COLO668 (cell line): ENCODE data around the gene TSPAN6.

Source experiments
- DNase-seq: peaks from one replicate; lab custom pipeline; 2025; ENCODE audit not compliant: unreplicated experiment; lab: John Stamatoyannopoulos, UW

TSPAN6 gene, protein sequence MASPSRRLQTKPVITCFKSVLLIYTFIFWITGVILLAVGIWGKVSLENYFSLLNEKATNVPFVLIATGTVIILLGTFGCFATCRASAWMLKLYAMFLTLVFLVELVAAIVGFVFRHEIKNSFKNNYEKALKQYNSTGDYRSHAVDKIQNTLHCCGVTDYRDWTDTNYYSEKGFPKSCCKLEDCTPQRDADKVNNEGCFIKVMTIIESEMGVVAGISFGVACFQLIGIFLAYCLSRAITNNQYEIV

DNA sequence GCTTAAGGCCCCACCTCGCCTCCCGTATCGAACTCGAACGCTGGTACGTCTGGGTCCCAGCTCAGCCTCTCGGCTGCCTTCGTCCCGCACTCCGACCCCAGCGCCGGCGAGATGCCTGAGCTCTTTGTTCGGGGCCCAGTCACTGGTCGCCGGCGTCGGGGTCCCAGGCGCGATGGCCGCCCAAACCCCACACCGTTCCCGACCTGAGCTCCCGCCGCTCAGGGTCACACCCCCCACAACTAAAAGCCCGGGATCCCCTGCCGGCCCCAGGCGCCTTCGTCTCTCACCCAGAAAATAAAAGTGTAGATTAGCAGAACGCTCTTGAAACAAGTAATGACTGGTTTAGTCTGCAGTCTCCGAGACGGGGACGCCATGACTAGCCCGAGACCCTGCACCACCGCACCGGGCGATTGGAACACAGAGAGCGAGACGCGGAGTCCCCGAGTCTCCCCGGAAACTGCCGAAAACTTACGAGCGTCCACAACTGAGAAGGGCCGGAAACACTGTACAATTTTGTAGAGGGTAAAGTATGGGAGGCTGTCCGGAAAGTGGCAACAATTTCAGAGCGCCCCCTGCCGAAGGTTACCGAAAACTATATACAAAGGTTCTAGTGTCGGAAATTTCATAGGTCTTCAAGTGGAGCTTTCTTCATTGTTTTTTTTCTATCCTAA lies at the start of gene TSPAN6:
Gene TSPAN6, minus strand, starts transcription at position 486 of the 671 bp plus-strand sequence. Its CDS starts 112 bp downstream, at position 374.
- peak; percentile 0 for DNase-seq

DNA sequence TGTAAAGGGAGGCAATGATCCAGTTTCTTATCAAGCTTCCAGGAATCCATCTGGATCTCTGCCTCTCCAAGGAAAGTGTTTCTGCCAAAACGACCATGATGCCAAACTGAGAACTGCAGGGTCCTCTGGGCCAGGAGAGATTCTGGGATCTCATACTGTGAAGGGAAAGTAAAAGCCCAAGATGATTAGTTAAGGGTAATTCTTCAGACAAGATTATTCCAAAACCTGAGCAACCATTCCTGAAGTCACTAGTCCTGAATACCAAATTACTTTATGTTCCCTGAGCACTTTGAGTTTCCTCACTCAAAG lies 49.3 kb upstream of the TSPAN6 start:
- no peak for DNase-seq

DNA sequence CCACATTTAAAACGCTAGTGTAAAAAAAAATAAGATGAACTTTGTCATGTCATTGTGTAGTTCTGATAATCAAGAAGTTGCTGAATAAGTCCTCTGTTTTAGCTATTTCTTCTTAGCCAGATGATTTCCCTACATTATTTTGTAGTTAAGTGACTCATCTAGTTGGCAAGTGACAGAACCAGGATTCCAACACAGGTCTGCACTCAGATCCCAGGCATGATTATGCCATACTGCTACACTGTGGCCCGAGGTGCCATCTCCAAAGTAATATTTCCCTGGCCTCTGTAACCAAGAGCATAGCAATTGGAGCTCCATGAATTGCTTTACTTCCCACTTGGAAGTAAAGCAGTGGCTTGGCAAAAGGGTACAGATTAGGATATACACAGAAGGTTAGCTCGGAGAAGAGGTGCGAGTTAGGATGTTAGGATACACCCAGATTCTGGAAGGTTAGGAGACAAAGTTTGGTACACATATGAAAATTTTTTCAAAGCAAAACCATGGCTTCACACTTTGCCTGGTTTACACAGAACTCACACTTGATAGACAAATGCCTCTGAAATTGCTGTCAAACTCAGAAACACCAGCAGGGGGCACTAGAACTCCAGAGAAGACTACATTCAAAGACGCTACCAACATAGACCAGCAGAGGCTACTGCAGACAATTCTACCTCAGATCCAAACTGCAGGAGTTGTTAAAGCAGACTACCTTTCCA lies 48.8 kb upstream of the TSPAN6 start:
- DNase-seq, result peak; percentile 30

DNA sequence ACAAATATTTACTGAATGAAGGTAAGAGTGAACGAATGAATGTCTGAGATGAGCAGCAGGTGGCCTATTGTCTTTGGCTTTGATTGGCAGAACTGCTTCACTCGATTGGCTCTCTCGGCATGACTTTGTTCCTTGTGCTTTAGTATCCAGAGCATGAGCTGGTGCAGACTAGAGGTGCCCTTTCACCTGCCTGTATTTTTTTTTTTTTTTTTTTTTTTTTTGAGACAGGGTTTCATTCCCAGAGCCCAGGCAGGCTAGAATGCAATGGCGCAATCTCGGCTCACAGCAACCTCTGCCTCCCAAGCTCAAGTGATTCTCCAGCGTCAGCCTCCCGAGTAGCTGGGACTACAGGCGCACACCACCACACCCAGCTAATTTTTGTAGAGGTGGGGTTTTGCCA lies 46.3 kb upstream of the TSPAN6 start:
- no peak for DNase-seq

DNA sequence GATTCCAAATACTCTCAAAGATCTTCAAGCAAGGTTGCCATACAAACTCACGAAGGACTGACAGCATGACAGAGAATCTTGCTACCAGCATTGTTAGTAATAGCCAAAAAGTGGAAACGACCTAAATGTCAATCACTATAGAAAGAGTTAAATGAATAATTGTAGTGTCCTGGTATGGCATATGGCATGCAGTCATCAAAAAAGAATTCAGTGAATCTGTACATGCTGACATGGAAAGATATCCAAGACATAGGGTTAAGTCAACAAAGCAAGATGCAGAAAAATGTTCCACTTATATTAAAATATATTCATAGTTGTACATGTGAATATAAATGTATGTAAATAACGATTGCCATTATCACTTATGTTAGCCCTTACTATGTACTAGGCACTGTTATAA lies 45.0 kb upstream of the TSPAN6 start:
- no peak for DNase-seq

DNA sequence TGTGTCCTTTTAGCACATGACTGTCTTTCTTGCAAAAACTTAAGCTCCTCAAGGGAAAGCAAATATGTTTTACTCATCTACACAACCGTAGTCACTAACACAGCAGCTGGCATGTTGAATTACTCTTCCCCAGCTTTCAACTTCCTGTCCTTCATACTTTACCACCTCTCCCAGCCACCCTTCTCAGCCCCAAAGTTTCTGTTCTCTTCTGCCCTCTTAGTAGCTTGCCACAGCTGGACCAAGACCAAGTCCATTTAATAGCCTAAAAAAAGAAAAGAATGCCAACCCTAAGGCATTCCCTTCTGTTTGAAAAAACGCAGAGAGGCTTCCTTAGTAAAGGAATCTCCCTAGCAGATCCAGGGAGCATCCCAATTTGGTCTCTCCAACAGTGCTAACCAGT lies 44.1 kb upstream of the TSPAN6 start:
- no peak for DNase-seq

DNA sequence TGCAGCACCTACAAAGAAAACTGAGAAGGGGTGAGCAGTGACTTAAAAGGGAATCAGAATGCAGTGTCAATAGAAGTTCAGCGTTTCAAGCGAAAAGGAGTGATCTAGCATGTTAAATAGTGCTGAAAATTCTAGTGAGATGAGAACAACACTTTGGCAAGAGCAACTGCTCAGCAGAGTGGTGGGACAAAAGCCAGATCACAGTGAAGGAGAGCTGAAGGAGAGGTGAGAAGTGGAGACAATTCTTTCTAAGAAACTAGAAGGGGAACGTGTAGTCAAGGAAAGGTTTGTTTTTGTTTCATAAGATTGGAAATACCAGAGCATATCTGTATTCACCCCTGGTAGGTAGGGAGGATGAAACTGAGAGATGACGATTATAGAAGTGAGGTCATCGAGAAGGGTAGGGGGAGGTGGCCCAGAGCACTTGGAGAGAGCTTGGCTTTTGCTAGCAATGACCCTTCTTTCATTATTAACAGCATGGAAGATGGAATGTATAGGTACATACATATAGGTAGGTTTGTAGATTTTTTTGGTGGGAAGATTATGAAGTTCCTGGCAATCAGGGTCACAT lies 41.1 kb upstream of the TSPAN6 start:
- DNase-seq, result no peak

DNA sequence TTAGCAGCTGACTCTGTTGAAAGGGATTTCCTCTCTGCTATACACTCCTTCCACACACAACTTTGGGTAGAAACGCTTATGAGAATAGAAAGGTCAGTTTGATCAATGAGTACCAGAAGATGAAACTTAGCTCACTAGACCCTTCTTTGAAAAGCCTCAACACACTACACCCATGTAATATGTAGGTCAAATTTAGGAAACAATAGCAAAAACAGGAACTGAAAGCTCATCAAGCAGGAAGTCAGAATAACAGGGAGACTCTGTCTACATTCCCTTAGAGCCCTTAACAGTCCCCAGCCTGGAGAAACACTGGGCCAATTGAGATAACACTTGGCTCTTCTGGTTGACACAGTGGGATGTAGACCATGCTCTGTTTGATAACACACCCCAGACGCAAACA lies 38.1 kb upstream of the TSPAN6 start:
- no peak for DNase-seq

DNA sequence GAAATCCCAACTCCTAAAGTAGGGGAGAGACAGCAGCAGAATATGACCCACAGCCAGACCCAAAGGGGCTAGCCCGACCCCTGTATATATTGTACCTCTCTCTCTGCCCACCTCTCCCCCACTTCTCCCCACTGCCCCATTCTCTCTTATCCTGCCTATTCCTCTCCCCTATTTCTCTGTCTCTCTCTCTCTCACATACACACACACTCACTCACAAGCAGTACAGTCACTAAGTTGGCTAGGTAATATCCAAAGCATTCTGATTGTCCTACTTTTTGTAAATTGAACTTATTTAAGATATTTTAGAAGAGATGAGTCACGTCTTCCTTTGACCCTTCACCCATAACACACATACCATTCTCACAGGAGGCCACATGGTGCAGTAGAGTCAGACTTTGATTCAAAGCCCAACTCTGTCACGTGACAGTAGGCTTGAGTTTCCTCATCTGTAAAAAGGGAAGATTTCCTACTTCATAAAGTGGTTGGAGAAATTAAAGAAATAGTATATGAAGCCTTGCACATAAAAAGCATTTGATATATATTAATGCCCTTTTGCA lies 36.9 kb upstream of the TSPAN6 start:
- no peak for DNase-seq

DNA sequence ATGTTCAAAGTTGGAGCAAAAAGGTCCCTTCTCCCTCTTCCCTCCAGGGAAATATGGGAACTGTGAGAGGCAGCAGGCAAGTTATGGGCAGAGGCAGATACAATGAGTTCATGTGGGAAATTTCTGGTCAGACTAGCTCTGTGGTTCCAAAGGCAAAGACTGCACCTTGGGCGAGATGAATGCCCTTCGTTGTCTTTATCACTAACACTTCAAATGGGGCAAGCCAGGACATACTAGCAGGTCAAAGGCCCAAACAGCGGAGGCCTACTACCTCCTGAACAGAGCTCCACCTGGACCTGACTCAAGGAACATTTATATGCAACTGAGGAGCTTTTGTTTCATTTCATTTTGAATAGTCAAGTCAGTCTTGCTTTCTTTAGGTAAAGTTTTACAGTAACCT lies 36.4 kb upstream of the TSPAN6 start:
- DNase-seq, result no peak

DNA sequence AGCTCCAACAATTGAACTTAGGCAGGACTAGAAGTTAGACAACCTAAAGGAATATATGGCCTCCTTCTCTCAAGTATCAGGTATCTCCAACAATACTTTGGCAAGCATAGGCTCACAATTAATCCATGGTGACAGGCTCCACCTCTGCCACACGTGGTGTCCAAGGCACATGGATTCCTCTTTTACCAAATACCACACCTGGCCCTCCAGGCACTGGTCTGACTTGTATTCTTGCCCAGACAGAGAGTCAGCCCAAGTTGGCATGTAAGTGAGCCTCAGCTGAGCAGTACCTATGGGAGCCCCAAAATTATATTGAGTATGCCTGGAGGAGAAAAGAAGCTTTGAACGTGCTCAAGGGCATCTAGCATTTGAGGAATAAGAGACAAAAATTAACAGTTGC lies 27.0 kb upstream of the TSPAN6 start:
- no peak for DNase-seq

DNA sequence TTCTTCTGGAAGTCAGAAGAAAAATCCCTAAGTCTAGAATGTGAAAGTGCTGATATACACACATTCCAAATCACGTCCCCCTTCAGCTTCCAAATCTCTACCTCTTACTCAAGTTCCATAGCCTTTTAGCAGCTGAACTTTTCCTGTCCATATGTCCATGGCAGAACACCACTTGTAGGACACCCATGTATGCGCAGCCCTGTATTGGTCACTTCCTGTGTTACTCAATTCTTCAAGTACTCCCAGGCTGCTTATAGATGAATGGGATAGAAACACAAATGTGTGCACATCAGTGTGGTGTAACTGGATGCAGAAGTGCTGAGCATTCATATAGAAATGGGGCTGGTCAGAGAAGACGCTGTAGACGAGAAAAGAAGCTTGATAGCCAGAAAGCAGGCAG lies 26.2 kb upstream of the TSPAN6 start:
- no peak for DNase-seq

DNA sequence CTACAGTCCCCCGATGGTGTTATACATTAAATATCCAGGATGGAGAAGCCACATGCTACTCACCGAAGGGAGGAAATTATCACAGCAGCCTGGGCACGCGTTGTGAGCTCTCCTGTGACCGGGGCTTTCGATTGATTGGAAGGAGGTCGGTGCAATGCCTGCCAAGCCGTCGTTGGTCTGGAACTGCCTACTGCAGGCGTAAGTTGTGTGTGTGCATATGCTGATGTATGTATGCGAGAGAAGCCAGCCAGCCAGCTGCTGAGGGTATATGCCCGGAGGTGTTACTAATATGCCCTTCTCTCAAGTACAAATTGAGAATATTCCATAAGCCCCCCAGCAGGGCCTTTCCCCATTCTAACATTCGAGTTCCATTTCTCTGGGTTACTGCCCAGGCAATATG lies 25.6 kb upstream of the TSPAN6 start:
- no peak for DNase-seq

DNA sequence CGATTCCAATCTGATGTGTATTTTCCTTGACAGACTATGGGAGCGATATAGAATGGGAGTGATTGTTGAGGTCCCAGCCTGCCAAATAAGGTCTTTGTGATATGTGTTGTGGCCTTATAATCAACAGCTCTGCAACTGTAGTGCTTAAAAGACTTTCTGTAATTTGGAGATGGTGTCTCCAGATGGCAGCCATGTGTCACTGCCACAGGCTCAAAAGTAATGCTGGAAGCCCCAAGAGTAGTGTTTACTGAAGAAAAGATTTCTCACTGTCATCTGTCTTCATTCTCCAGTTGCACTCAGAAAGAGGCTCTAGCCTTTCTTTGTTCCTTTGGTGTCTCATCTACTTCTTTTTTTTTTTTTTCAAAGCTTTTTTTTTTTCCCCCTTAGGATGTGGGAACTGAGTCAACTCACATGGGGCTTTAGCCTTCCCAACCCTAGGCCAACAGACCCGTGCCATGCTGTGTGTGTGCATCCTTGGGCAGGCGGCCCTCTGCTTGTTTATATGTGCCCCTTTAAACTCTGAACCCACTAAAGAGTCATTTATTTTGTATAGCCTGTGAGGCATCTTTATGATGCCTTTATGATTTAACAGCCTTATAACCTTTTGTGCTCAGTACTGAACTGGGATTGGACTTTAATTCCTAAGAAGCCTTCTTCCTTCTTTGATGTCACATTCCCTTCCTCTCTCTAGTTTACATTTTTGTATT lies 23.0 kb upstream of the TSPAN6 start:
- no peak for DNase-seq

DNA sequence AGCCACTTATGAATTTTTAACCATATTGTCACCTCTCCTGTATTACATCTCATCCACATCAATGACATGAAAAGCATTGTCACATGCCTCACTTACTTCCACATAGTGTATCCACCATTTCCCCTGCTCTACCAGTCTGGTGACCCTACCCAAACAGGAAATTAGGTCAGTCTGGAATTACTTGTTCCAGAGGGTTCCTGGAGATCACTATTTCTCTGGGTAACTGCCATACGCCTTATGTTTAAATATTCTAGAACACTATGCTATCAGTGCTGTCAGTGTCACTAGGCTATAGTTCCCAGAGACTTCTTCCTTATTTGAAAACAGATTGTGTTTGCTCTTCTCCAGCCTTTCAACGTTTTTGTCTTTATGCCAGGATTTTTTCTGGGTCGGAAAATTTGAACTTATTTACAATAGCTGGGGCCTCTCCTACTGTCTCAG lies 22.4 kb upstream of the TSPAN6 start:
- DNase-seq, result no peak

DNA sequence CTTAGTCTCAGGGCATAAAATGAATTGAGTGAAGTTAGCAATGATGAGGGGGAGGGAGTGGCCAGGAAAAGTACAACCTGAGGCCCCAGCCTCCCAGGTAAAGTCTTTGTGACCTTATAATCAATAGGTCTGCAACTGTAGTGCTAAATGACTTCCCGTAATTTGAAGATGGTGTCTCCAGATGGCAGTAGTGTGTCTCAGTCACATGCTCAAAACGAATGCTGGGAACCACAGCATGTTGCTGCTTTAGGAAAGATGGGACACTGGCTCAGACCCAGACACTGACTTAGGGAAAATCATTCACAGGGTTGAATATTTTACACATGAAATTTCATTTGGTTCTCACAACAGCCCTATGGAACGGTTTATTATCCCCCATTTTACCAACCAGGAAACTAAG lies 17.7 kb upstream of the TSPAN6 start:
- DNase-seq, result no peak

DNA sequence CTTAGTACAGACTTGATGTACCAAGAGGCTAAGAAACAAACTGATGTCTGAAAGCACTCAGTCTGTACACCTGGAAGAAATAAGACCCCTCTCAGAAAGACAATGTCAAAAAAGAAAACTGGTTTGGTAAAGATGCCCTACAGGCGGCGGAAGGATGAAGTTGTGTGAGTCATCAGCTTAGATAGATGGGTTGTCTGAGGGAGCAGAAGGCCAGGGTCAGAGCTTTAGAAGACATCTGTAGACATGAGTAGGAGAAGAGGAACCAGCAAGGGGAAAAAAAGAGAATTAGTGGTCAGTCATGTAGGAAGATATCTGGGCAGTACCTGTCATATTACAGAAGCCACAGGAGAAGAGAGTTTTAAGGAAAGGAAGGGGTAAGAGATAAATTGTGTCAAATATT lies 15.7 kb upstream of the TSPAN6 start:
- DNase-seq, result no peak

DNA sequence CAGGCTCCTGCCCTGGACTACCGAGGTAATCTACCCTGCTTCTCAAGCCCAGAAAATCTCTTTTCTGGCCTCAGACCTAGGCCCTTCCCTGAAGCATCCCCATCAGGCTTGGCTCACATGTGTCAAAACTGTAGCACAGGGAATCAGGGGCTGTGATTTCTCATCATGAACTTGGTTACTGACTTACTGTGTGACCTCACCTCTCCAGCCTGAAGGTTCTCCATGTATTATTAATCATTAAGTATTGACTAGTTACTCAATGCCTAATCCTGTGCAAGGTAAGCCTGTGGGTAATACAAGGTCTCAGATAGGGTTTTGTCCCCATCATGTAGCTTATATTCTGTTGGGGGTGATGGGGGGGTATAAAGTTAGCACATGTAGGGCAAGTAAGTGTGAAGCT lies 14.2 kb upstream of the TSPAN6 start:
- no peak for DNase-seq

DNA sequence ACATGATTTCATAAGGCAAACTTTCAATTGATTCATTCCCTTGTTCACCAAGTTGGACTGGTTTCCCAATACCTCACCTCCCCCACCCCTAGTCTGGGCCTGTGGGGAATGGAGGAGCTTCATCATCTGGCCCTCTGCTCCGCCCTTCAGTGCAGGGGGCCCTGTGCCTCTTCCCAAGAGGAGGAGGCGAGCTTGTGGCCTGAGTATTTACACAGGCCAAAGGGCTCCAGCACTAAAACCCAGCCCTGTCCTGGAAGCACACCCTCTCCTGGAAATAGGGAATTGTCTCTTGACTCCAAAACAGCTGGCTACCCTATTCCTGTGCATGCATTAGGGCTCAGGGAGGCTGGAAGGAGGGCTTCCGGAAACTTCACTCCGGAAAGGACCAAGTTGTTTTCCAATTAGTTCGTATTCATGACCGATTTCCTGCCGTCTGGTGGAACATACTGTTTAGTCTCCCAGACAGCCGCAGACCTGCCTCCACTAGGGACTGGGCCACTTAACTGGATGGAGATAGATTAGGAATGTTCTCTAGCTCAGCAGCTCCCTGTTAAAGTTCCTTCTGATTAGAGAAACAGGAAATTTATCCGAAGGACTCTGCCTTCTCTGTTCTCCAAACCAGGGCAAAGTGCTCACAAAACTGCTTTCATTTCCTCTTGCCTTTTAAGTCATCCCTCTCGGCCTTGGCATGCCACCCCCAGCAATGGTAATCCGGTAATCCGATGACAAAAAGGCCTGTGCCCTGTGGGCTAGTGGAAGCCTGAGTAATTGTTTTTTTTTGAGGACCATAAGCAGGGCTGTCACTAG lies 13.1 kb upstream of the TSPAN6 start:
- DNase-seq, result no peak
